GM23248 (cell line): ENCODE data around the gene FBXL5.

Experiments
- EZH2 ChIP-seq: fragments of 200-600 bp; sonication (generic); IDR thresholded peaks from 2 replicates; pipeline ENCODE4 v1.6.1; 2018; ENCODE audit warnings: antibody characterized with exemption, mild to moderate bottlenecking; ENCODE audit not compliant: insufficient read depth, poor library complexity, severe bottlenecking
- EZH2phosphoT487 ChIP-seq: fragments of 200-600 bp; sonication (generic); IDR thresholded peaks from 2 replicates; pipeline ENCODE4 v1.6.1; 2018; ENCODE audit warnings: antibody characterized with exemption, moderate library complexity, mild to moderate bottlenecking, low read depth; ENCODE audit not compliant: insufficient read depth

DNA sequence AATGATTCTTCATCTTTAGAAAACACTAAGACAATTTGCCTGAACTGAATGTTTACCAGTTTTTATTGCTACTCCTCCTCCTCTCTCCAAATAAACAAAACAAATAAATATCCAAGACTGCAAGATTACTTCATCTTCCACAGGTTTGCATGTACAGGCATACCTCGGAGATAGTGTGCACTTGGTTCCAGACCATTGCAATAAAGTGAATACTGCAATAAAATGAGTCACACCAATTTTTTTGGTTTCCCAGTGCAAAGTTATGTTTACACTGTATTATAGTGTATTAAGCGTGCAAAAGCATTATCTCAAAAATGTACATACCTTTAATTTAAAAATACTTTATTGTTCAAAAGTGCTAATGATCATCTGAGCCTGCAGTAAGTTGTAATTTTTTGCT, 53.3 kb downstream of the FBXL5 start:
- no peak for TF ChIP-seq EZH2
- no peak for TF ChIP-seq EZH2phosphoT487
